ENCODE measurements around the gene CSRP1. TPM values are rescaled to one million over a fixed set of nuclear protein-coding genes. Genes with fewer than 3 reads are reported as not detected.

The CSRP1 gene
- total RNA-seq, 2 experiments from 2014 or later = 46.4 to 89.8 TPM

- intact Hi-C loops (cut with micrococcal nuclease; ENCODE audit: unreplicated experiment) = no loop called here
- Histone ChIP-seq H3K27ac (ENCODE audit: low read depth, low read length, poor library complexity, severe bottlenecking) (no peak overlapping the region), H3K36me3 (ENCODE audit: insufficient read depth, low read length) (peaks cover 18% of the 10 kb centered on the region), H3K4me2 (ENCODE audit: low read length) (no peak overlapping the region), H3K4me1 (ENCODE audit: insufficient read depth, low read length, poor library complexity, severe bottlenecking) (peaks cover 23% of the 10 kb centered on the region), H3K79me2 (ENCODE audit: insufficient read depth, low read depth, low read length) (peaks cover 13% of the 10 kb centered on the region; the same call in 1 of the 2 replicates), H2AFZ (ENCODE audit: low read length) (no peak overlapping the region), H3K9me3 (ENCODE audit: low read length) (no peaks in the 10 kb centered on the region), H3K9me2 (ENCODE audit: insufficient read depth, low read length) (no peaks in the 10 kb centered on the region), H4K20me1 (ENCODE audit: insufficient read depth, low read length) (peaks cover 4% of the 10 kb centered on the region; the same call in 1 of the 2 replicates), H3K4me3 (ENCODE audit: low read depth, low read length, poor library complexity, severe bottlenecking) (no peak overlapping the region)
- CTCF ChIA-PET (ENCODE audit: unreplicated experiment) = no interaction called here
- no peak for DNase-seq (ENCODE audit: low spot score)
- TF ChIP-seq EZH2phosphoT487 (IDR thresholded peaks at IDR 0.05; ENCODE audit: borderline replicate concordance, low read depth, low read length) = no peak
- no peak for TF ChIP-seq CTCF (conservative IDR thresholded peaks at IDR 0.05; ENCODE audit: low read length)
- POLR2A ChIA-PET = interaction anchor here (1.3 kb wide), 2 partner anchors 12 to 13 kb away, joined by 3 read pairs; no protein-coding TSS in a partner anchor
- BruUV-seq (replicated peaks) = no TSS peak
Observed at GRCh38 chr1:201499191-201499590, 7.7 kb downstream of the CSRP1 start.

GRCh38 chr1:201498621-201499020 is 8.3 kb downstream of the CSRP1 start:
- no peak overlapping the region for H3K4me2 ChIP-seq (ENCODE audit: low read length)
- ChIA-PET POLR2A (interaction anchor here (1.3 kb wide), 2 partner anchors 12 to 13 kb away, joined by 3 read pairs; no protein-coding TSS in a partner anchor), CTCF (ENCODE audit: unreplicated experiment) (no interaction called here)
- H3K4me1 ChIP-seq (ENCODE audit: insufficient read depth, low read length, poor library complexity, severe bottlenecking) = peaks cover 17% of the 10 kb centered on the region
- no peaks in the 10 kb centered on the region for H3K9me2 ChIP-seq (ENCODE audit: insufficient read depth, low read length)
- no peak for TF ChIP-seq EZH2phosphoT487 (IDR thresholded peaks at IDR 0.05; ENCODE audit: borderline replicate concordance, low read depth, low read length)
- H3K9me3 ChIP-seq (ENCODE audit: low read length) = no peaks in the 10 kb centered on the region
- DNase-seq (ENCODE audit: low spot score) = no peak
- H3K36me3 ChIP-seq (ENCODE audit: insufficient read depth, low read length) = peaks cover 24% of the 10 kb centered on the region
- peaks cover 4% of the 10 kb centered on the region; the same call in 1 of the 2 replicates for H4K20me1 ChIP-seq (ENCODE audit: insufficient read depth, low read length)
- peaks cover 7% of the 10 kb centered on the region; the same call in 1 of the 2 replicates for H3K79me2 ChIP-seq (ENCODE audit: insufficient read depth, low read depth, low read length)
- intact Hi-C loops (cut with micrococcal nuclease; ENCODE audit: unreplicated experiment) = no loop called here
- H3K4me3 ChIP-seq (ENCODE audit: low read depth, low read length, poor library complexity, severe bottlenecking) = no peak overlapping the region
- BruUV-seq (replicated peaks) = no TSS peak
- no peak overlapping the region for H3K27ac ChIP-seq (ENCODE audit: low read depth, low read length, poor library complexity, severe bottlenecking)
- no peak overlapping the region for H2AFZ ChIP-seq (ENCODE audit: low read length)

DNA sequence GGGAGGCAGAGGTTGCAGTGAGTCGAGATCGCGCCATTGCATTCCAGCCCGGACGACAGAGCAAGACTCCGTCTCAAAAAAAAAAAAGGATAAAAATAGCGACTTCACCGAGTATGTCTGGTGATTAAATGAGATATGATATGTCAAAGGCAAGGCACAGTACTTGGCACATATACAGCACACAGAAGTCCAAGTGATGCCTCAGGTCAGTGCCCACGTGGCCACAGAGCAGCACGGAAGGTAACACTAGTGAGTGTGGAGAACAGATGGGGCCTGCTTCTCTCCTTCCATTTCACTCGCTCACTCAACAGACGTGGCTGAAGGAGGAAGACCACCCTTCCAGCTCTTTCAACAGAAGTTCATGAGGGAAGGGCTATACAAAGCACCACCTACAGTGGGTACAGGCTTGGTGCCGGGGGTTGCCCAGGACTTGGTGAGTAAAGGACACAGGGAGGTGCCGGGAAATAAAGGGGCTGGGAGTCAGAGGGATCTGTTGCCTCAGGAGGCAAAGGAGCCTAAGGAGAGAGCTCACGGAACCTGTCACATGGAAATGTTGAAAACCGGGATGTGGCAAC is 8.9 kb downstream of the CSRP1 start:
- no peaks in the 10 kb centered on the region for H3K9me3 ChIP-seq (ENCODE audit: low read length)
- peaks cover 4% of the 10 kb centered on the region; the same call in 1 of the 2 replicates for H4K20me1 ChIP-seq (ENCODE audit: insufficient read depth, low read length)
- no peak overlapping the region for H3K4me2 ChIP-seq (ENCODE audit: low read length)
- peaks cover 30% of the 10 kb centered on the region for H3K36me3 ChIP-seq (ENCODE audit: insufficient read depth, low read length)
- H3K9me2 ChIP-seq (ENCODE audit: insufficient read depth, low read length) = no peaks in the 10 kb centered on the region
- H2AFZ ChIP-seq (ENCODE audit: low read length) = no peak overlapping the region
- intact Hi-C loops (cut with micrococcal nuclease; ENCODE audit: unreplicated experiment) = no loop called here
- DNase-seq (ENCODE audit: low spot score) = no peak
- ChIA-PET POLR2A (no interaction called here), CTCF (ENCODE audit: unreplicated experiment) (interaction anchor here (0.9 kb wide), 1 partner anchor 15 kb away, joined by 4 read pairs; no protein-coding TSS in a partner anchor)
- no peak overlapping the region for H3K27ac ChIP-seq (ENCODE audit: low read depth, low read length, poor library complexity, severe bottlenecking)
- H3K79me2 ChIP-seq (ENCODE audit: insufficient read depth, low read depth, low read length) = peaks cover 4% of the 10 kb centered on the region; the same call in 1 of the 2 replicates
- TF ChIP-seq EZH2phosphoT487 (IDR thresholded peaks at IDR 0.05; ENCODE audit: borderline replicate concordance, low read depth, low read length) (no peak), CTCF (conservative IDR thresholded peaks at IDR 0.05; ENCODE audit: low read length) (no peak)
- H3K4me1 ChIP-seq (ENCODE audit: insufficient read depth, low read length, poor library complexity, severe bottlenecking) = peaks cover 11% of the 10 kb centered on the region
- BruUV-seq (replicated peaks) = no TSS peak
- H3K4me3 ChIP-seq (ENCODE audit: low read depth, low read length, poor library complexity, severe bottlenecking) = no peak overlapping the region
